Stimulated activated CD8-positive, alpha-beta memory T cell treated with anti-CD3 and anti-CD28 coated beads, Interleukin-4, amount 100 ng/mL, for 4 hours (primary cell): ENCODE measurements around the gene SPTAN1.
A peak's percentile ranks its signal among the peaks of the same experiment; 100 is the strongest.

ENCODE experiments used
- DNase-seq, 2 donors: peaks; one replicate each; pipeline ENCODE4 v3.0.0-alpha.2; 2020; ENCODE audit warnings: low read depth in 2 of 2, low spot score in 1 of 2

SPTAN1 gene

GRCh38 chr9:128631636-128632035 lies 79.2 kb downstream of the SPTAN1 start:
- no peak for DNase-seq

- no peak for DNase-seq
These were observed 79.7 kb downstream of the SPTAN1 start for GRCh38 chr9:128632066-128632465.

- no peak for DNase-seq
These were observed 80.1 kb downstream of the SPTAN1 start for GRCh38 chr9:128632486-128632885.

- DNase-seq = no peak
These were observed 80.7 kb downstream of the SPTAN1 start for GRCh38 chr9:128633057-128633456.

GRCh38 chr9:128633601-128634000 lies 81.2 kb downstream of the SPTAN1 start:
- DNase-seq = no peak

- no peak for DNase-seq
These were observed 81.7 kb downstream of the SPTAN1 start for GRCh38 chr9:128634111-128634510.

GRCh38 chr9:128634651-128635262 lies 82.4 kb downstream of the SPTAN1 start:
- DNase-seq = no peak

- DNase-seq = no peak
These were observed 83.1 kb downstream of the SPTAN1 start for GRCh38 chr9:128635266-128636023.

GRCh38 chr9:128636024-128636390 lies 83.6 kb downstream of the SPTAN1 start:
- DNase-seq = no peak

GRCh38 chr9:128636556-128637530 lies 84.5 kb downstream of the SPTAN1 start:
- DNase-seq = no peak

GRCh38 chr9:128637656-128638055 lies 85.3 kb downstream of the SPTAN1 start:
- no peak for DNase-seq

GRCh38 chr9:128638580-128638979 lies 86.2 kb downstream of the SPTAN1 start:
- no peak for DNase-seq

GRCh38 chr9:128640603-128641002 lies 88.2 kb downstream of the SPTAN1 start:
- DNase-seq = no peak

- no peak for DNase-seq
These were observed 90.4 kb downstream of the SPTAN1 start for GRCh38 chr9:128642675-128643245.

GRCh38 chr9:128643519-128644300 lies 91.3 kb downstream of the SPTAN1 start:
- DNase-seq = no peak

GRCh38 chr9:128648206-128648605 lies 95.8 kb downstream of the SPTAN1 start:
- DNase-seq = peak; percentile 40 to 57

GRCh38 chr9:128651798-128652197 lies 99.4 kb downstream of the SPTAN1 start:
- no peak for DNase-seq

GRCh38 chr9:128653908-128654307 lies 101.5 kb downstream of the SPTAN1 start:
- no peak for DNase-seq

GRCh38 chr9:128654481-128654880 lies 102.1 kb downstream of the SPTAN1 start:
- DNase-seq = no peak
